Activated CD4-positive, alpha-beta T cell treated with anti-CD3 and anti-CD28 coated beads for 1 hour (primary cell): ENCODE data around the gene RALGDS.
A peak's percentile ranks its signal among the peaks of the same experiment; 100 is the strongest.

Experiments
- DNase-seq: peaks from one replicate; pipeline ENCODE4 v3.0.0-alpha.2; 2020

RALGDS gene

GRCh38 chr9:133133681-133134387, 12.8 kb upstream of the RALGDS start:
- DNase-seq = peak; percentile 83

DNA sequence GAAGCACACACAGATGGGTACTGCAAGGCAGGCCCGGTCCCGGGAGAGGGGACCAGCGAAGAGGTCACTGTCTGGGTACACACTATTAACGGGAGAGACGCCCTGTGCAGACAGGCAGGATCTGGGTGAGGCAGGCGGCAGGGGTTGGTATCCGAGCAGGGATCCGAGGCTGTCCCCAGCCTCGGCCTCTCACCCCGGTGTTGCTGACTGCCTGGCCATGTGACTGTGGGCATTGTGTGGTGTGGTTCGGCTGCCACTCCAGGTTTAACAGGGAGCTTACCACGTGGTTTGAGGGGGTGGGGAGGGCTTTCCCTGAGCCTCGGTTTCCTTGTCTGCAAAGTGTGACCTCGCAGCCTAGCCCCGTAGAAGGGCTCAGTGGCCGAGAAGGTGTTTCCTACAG, 11.1 kb upstream of the RALGDS start:
- DNase-seq = no peak

- DNase-seq = no peak
Measured at GRCh38 chr9:133131506-133131905, 10.5 kb upstream of the RALGDS start.

- DNase-seq = no peak
Measured at GRCh38 chr9:133130685-133131244, 9.7 kb upstream of the RALGDS start.

GRCh38 chr9:133129001-133129795, 8.2 kb upstream of the RALGDS start:
- no peak for DNase-seq

- no peak for DNase-seq
Measured at GRCh38 chr9:133128152-133128551, 7.1 kb upstream of the RALGDS start.

GRCh38 chr9:133127340-133127981, 6.4 kb upstream of the RALGDS start:
- no peak for DNase-seq

GRCh38 chr9:133126697-133127339, 5.8 kb upstream of the RALGDS start:
- DNase-seq = no peak

GRCh38 chr9:133125941-133126696, 5.1 kb upstream of the RALGDS start:
- no peak for DNase-seq

- no peak for DNase-seq
Measured at GRCh38 chr9:133124907-133125275, 3.9 kb upstream of the RALGDS start.

- no peak for DNase-seq
Measured at GRCh38 chr9:133124123-133124906, 3.3 kb upstream of the RALGDS start.

GRCh38 chr9:133122935-133123611, 2.0 kb upstream of the RALGDS start:
- no peak for DNase-seq

GRCh38 chr9:133122605-133122934, 1.5 kb upstream of the RALGDS start:
- DNase-seq = no peak

- no peak for DNase-seq
Measured at GRCh38 chr9:133121915-133122550, 993 bp upstream of the RALGDS start.

DNA sequence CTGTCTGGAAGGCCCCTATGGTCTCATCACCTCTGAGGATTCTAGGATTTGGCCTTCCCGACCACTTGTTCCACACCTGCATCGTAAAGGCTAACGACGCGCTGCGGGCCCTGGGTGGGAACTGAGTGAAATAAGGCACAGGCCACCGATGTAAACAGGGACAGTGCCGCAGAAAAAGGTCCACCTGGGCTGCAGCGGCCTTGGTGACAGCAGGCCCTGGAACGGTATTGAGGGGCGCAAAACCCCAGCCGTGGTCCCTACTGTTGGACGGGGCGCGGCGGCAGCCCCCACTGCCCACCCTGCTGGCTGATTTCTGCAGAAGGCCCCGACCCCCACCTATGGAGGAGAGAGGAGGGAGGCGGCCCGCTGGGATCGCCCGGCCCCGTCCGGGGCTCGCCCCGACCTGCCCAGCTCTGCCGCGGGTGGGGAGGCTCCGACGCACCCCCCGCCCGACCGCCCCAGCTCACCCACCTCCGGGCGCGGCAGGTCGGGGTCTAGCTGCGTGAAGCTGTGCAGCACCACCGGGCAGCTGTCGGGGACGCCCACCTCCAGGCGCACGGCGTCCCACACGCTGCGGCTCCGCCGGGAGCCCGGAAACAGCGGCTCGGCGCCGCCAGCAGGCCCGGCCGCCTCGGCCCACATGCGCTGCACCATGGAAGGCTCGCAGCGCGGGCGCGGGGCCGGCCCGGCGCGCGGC, 391 bp downstream of the RALGDS start:
- DNase-seq = no peak

DNA sequence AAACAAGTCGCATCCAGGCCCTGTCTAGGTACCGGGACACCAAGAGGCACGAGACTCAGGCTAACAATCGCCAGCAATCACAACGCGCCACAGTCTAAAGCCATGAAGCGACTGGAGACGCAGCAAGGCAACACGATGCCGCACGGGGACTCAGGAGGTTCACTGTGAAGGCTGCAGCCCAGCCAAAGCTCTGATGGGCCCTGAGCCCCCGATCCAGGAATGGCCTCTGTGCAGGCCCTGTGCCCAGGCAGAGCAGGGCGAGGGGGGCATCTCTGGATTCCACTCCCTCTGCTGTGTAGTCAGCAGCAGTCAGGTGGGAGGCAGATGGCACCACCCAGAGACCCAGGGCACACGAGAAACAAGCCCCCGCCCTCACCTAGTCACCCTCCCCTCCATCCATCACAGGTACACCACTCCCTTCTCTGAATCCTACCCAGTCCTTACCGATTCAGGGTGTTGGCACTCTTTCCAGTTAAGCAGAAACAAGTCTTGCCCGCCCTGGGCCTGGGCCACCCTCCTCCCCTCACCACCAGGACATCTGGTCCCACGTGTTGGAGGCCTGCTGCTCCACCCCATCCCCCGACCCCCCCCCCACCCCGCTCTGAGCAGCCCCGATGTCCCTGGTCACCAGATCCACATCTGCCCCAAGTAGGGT, 1.1 kb downstream of the RALGDS start:
- DNase-seq = no peak

DNA sequence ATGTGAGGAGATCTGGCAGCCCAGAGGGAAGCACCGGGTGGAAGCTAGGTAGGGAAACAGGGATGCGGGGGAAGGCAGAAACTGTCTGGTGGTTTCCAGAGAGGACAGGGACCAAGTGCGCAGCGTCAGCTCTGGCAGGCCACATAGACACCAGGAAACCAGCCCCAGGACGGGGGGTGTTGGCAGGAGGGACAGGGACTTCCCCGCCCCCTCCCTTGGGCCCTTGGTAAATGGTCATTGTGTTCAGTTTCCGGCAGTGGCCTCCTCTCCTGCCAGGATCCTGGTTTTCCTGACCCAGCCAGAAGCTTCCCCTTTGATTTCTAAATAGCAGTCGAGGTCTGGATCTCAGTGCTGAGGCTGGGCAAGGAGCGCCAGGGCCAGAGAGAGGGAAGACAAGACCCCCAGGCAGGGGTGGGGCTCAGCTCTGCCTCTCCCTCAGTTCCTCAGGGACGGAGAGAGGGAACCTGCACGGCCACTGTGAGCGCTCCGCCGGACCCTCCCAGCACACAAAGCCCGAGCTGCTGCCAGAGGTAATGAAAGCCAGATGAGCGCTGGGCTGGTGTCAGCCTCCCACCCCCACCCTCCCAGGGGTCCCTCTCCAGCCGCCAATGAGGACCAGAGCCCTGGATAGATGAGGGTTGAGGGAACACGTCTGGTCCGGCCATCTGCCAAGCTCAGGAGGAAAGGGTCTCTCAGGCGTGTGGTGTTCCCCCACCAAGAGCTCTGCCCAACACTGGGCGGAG, 1.8 kb downstream of the RALGDS start:
- no peak for DNase-seq

- DNase-seq = no peak
Measured at GRCh38 chr9:133118568-133118967, 2.5 kb downstream of the RALGDS start.

DNA sequence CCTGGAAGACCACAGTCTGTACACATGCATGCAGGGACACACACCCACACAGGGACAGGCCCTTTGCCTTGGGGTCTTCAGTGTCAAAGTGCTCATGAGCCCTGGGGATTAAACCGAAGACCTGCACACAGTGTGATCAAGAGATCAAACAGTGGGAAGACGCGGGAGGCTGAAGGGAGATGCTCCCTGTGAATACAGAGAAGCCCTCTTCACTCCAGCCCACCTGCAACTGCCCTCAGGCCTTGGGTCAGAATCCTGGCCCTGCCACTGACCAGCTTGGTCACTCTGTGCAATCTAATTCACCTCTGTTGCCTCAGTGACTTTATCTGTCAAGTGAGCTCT, 2.9 kb downstream of the RALGDS start:
- no peak for DNase-seq
